WI38 (cell line): Measurements from ENCODE around the gene KIAA0825.

Source experiments
- H3K4me3 ChIP-seq: 2 replicates; pipeline ENCODE4 v1.5.1; 2011; ENCODE audit warnings: low read depth, mild to moderate bottlenecking, control low read depth, low read length
- CTCF ChIP-seq: IDR thresholded peaks from 2 replicates; pipeline ENCODE4 v1.5.1; 2012; ENCODE audit warnings: low read depth, mild to moderate bottlenecking, control low read depth, low read length

The KIAA0825 gene

GRCh38 chr5:94433397-94434163 is 184.8 kb downstream of the KIAA0825 start:
- no peak for TF ChIP-seq CTCF
- no peak overlapping the region for H3K4me3 ChIP-seq

DNA sequence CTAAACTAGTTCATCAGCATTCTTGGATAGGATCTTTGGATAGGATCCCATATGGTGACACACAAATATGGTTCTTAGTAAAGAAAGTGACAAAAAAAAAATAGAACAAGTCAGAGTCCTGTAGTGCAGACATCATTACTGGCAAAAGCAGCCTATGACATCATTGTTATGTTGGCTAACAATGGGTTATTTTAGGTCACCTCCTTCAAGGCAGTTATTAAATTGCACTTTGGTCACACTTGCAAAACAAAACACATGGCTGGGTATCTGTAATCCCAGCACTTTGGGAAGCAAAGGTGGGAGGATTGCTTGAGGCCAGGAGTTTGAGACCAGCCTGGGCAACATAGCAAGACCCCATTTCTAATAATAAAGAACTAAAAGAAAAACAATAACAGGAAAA is 185.9 kb downstream of the KIAA0825 start:
- TF ChIP-seq CTCF, result no peak

GRCh38 chr5:94431696-94432095 is 186.7 kb downstream of the KIAA0825 start:
- no peak for TF ChIP-seq CTCF

More for the DNA sequence above, 185.9 kb downstream of the KIAA0825 start:
- H3K4me3 ChIP-seq, result no peak overlapping the region

DNA sequence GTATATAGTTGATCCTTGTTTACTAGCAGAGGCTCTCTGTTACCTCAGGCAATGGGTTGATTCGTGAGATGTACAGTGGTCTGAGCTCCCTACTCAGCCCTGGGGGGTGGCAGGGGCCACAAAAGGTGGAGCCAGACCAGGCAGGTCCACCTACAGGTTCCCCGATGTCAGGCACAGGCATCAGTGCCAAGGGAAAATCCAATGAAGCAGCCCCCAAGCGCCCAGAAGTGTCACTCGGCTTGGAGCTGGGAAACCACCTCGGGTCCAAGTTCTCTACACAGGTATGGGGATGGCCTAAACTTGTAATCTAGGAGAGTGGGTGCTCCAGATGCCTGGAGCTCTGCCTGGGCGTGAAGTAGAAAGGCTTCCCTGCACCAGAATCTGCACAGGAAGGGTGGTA is 188.8 kb downstream of the KIAA0825 start:
- TF ChIP-seq CTCF, result no peak
- no peak overlapping the region for H3K4me3 ChIP-seq

More at GRCh38 chr5:94431696-94432095, 186.7 kb downstream of the KIAA0825 start:
- no peak overlapping the region for H3K4me3 ChIP-seq

DNA sequence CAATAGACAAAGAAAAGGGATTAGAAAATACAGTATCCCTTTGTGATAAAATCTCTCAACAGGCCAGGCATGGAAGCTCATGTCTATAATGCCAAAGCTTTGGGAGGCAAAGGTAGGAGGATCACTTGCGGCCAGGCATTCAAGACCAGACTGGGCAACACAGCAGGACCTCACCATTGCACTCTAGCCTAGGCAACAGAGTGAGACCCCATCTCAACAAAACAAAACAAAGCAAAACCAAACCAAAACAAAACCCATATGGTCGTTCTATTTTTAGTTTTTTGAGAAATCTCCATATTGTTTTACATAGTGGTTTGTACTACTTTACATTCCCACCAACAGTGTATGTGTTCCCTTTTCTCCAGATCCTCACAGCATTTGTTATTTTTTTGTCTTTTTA is 193.0 kb downstream of the KIAA0825 start:
- TF ChIP-seq CTCF, result no peak
- H3K4me3 ChIP-seq, result no peak overlapping the region

- H3K4me3 ChIP-seq, result no peak overlapping the region
- no peak for TF ChIP-seq CTCF
Observed at GRCh38 chr5:94423411-94423810, 195.0 kb downstream of the KIAA0825 start.

- no peak for TF ChIP-seq CTCF
- H3K4me3 ChIP-seq, result no peak overlapping the region
Observed at GRCh38 chr5:94422812-94423211, 195.6 kb downstream of the KIAA0825 start.
